Small intestine (tissue), 7 donors: ENCODE data around the gene RHO. TPM values are rescaled to one million over a fixed set of nuclear protein-coding genes. Genes with fewer than 3 reads are reported as not detected.

Experiments
- DNase-seq, 2 donors: peaks; one replicate each; pipeline versions ENCODE4 v3.0.0 to v3.0.0-alpha.2; 2013
- FAIRE-seq: peaks from 2 replicates; lab custom pipeline; 2012; peaks lifted over from hg19 to GRCh38; lab: Jason Lieb, UNC
- H3K27ac ChIP-seq, 3 donors: one replicate each; pipeline ENCODE4 v1.5.1; 2013; ENCODE audit warnings: low read length in 2 of 3, mild to moderate bottlenecking in 2 of 3, control low read depth in 1 of 3, inconsistent platforms in 1 of 3, low read depth in 1 of 3, moderate library complexity in 1 of 3
- H3K27me3 ChIP-seq, 3 donors: one replicate each; pipeline ENCODE4 v1.6.1; 2013; ENCODE audit warnings: low read length in 3 of 3, inconsistent platforms in 1 of 3; ENCODE audit not compliant: control insufficient read depth in 3 of 3, insufficient read depth in 3 of 3
- H3K36me3 ChIP-seq, 3 donors: one replicate each; pipeline ENCODE4 v1.6.1; 2013; ENCODE audit warnings: low read length in 3 of 3, inconsistent platforms in 1 of 3, low read depth in 1 of 3, mild to moderate bottlenecking in 1 of 3, moderate library complexity in 1 of 3; ENCODE audit not compliant: control insufficient read depth in 3 of 3, insufficient read depth in 2 of 3
- H3K4me1 ChIP-seq, 3 donors: one replicate each; pipeline ENCODE4 v1.6.1; 2013; ENCODE audit warnings: low read length in 2 of 3, inconsistent platforms in 1 of 3, low read depth in 1 of 3, mild to moderate bottlenecking in 1 of 3, moderate library complexity in 1 of 3; ENCODE audit not compliant: control insufficient read depth in 3 of 3, insufficient read depth in 2 of 3
- H3K4me3 ChIP-seq, 3 donors: one replicate each; pipeline ENCODE4 v1.5.1; 2013; ENCODE audit warnings: low read length in 3 of 3, control low read depth in 1 of 3, inconsistent platforms in 1 of 3, low read depth in 1 of 3, mild to moderate bottlenecking in 1 of 3, moderate library complexity in 1 of 3
- H3K9me3 ChIP-seq, 2 donors: one replicate each; pipeline ENCODE4 v1.6.1; 2013; ENCODE audit warnings: low read depth in 1 of 2, low read length in 1 of 2; ENCODE audit not compliant: control insufficient read depth in 2 of 2, insufficient read depth in 1 of 2
- WGBS, 3 donors: extraction: QIAGEN DNeasy Blood & Tissue Kit; methylation state at CpG; one replicate each; pipeline ENCODE4 v1.1.7; 2013; 5-methylcytosine and 5-hydroxymethylcytosine counted together
- polyA plus RNA-seq, 4 donors: library from polyadenylated mRNA; stranded (reverse) in 3 of 4; unstranded in 1 of 4; fragments of 200-250 nt in 3 of 4; fragments of 120-200 nt in 1 of 4; gene quantifications; one replicate each; pipeline versions ENCODE4 v1.2.1 to v1.2.3, GENCODE V29; 2013
- donor health status: healthy with polysubstance abuse.
- donor health status: control.
- donor health status: control.
- donor health status: Bipolar disorder and iron deficiency.
- donor health status: healthy.

Gene RHO
- polyA plus RNA-seq, 4 donors: 0.01 TPM; not detected in 3

- DNase-seq: no peak
- Histone ChIP-seq H3K27ac (peak overlapping the region in 1 of 3 donors; percentile 28), H3K4me1 (peaks cover 0 to 27% (median 0%) of the 10 kb centered on the region in 3 donors), H3K27me3 (no peaks in the 10 kb centered on the region), H3K9me3 (no peaks in the 10 kb centered on the region), H3K36me3 (peaks cover 0 to 68% (median 0%) of the 10 kb centered on the region in 3 donors), H3K4me3 (no peak overlapping the region)
- 62 to 68% (median 66%) methylated on average over 11 of the region's 11 CpGs for WGBS, 3 donors
- no peak for FAIRE-seq
Observed at GRCh38 chr3:129558772-129559564, 30.5 kb downstream of the RHO start.

GRCh38 chr3:129559565-129560079 is 31.2 kb downstream of the RHO start:
- Histone ChIP-seq H3K4me1 (peaks cover 0 to 27% (median 0%) of the 10 kb centered on the region in 3 donors), H3K36me3 (peaks cover 0 to 73% (median 0%) of the 10 kb centered on the region in 3 donors), H3K4me3 (no peak overlapping the region), H3K9me3 (no peaks in the 10 kb centered on the region), H3K27me3 (no peaks in the 10 kb centered on the region), H3K27ac (peak overlapping the region in 2 of 3 donors; percentile 14 to 84)
- 78 to 87% (median 85%) methylated on average over 20 of the region's 20 CpGs for WGBS, 3 donors
- FAIRE-seq (no peak), DNase-seq (no peak)

DNA sequence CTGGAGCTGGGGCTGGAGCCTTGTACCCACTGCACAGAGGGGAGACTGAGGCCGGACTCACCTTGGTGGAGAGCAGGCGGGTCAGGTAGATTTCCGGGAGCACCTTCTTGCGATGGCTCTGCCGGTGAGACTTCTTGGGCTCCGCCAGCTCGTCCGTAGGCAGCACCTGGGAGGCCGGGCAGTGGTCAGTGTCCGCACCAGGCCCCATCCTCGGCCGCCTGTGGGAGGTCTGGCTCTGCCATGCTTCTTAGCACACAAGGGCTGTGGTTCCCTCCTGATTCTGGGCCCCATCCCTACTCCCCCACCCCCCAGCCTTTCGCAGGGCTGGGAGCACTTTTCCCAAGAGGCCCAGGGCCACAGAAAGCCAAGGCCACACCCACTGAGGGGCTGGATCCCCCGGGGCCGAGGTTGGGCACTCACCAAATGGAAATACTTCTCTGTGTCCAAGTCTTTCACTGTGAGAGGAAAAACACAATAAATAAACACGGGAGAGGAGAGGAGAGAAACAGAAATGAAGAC is 31.9 kb downstream of the RHO start:
- Histone ChIP-seq H3K36me3 (peaks cover 0 to 73% (median 0%) of the 10 kb centered on the region in 3 donors), H3K27me3 (no peaks in the 10 kb centered on the region), H3K4me1 (peaks cover 0 to 27% (median 0%) of the 10 kb centered on the region in 3 donors), H3K9me3 (no peaks in the 10 kb centered on the region), H3K27ac (peak overlapping the region in 2 of 3 donors; percentile 14 to 84), H3K4me3 (no peak overlapping the region)
- FAIRE-seq (no peak), DNase-seq (peak in 1 of 2 donors; percentile 30)
- 68 to 77% (median 76%) methylated on average over 16 of the region's 16 CpGs for WGBS, 3 donors

DNA sequence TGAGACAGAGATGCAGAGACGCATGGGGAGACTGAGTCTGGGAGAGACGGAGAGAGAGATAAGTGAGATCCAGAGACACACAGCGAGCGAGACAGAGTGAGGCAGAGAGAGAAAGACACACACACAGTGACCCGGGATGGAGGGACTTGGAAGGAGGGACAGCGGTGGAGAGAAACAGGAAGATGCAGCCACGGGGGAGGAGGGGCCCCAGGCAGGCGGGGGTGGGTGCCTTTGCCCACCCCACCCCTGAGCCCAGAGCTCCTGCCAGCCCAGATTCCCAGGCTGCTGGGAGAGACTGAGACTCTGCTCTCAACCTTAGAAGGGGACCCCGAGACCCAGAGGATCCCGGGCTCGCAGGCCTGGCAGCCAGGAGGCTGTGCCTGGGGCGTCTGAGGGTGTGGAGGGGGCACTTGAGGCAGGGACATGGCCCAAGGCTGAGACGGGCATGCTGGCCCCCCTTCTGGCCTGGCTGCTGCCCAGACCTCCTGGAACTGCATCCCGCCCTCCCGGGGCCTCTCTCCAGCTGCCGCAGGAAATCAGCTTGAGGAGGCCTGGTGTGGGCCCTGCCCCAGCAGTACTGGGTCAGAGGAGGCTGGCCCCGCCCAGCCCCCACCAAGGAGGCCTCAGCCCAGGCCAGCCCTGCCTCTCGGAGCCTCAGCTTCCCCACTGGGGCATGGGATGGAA is 32.6 kb downstream of the RHO start:
- FAIRE-seq (no peak), DNase-seq (peak in 1 of 2 donors; percentile 55)
- Histone ChIP-seq H3K4me3 (no peak overlapping the region), H3K4me1 (peaks cover 0 to 27% (median 0%) of the 10 kb centered on the region in 3 donors), H3K36me3 (peaks cover 0 to 73% (median 0%) of the 10 kb centered on the region in 3 donors), H3K27me3 (no peaks in the 10 kb centered on the region), H3K9me3 (no peaks in the 10 kb centered on the region), H3K27ac (peak overlapping the region in 2 of 3 donors; percentile 36 to 84)
- 42 to 55% (median 52%) methylated on average over 15 to 18 of the region's 18 CpGs for WGBS, 3 donors

GRCh38 chr3:129561619-129562248 is 33.3 kb downstream of the RHO start:
- no peak for FAIRE-seq
- no peaks in the 10 kb centered on the region for H3K9me3 ChIP-seq
- peaks cover 0 to 71% (median 0%) of the 10 kb centered on the region in 3 donors for H3K36me3 ChIP-seq
- no peak overlapping the region for H3K4me3 ChIP-seq
- WGBS, 3 donors: 80 to 96% (median 92%) methylated on average over 18 of the region's 18 CpGs
- peaks cover 0 to 27% (median 0%) of the 10 kb centered on the region in 3 donors for H3K4me1 ChIP-seq
- no peak for DNase-seq
- H3K27me3 ChIP-seq: no peaks in the 10 kb centered on the region
- peak overlapping the region in 2 of 3 donors; percentile 28 to 84 for H3K27ac ChIP-seq

DNA sequence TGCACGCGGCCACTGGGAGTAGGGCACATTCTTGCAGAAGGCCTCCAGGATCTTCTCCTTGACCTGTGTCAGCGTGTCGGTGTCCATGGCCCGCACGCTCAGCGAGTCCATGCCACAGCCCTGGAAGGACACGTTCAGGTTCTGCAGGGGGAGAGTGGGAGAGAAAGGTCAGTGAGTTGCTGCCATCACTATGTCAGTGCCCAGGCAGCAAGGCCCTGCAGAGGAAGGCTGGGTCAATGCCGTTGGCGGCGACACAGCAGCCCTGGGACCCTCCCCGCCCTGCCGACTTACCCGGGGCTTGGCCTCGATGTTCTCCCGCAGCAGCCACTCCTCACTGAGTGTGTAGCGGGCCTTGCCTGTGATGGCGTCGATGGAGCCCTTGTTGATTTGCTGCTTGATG is 34.4 kb downstream of the RHO start:
- Histone ChIP-seq H3K27me3 (no peaks in the 10 kb centered on the region), H3K27ac (no peak overlapping the region), H3K4me3 (no peak overlapping the region), H3K36me3 (peaks cover 0 to 72% (median 0%) of the 10 kb centered on the region in 3 donors), H3K9me3 (no peaks in the 10 kb centered on the region), H3K4me1 (peaks cover 0 to 27% (median 0%) of the 10 kb centered on the region in 3 donors)
- DNase-seq (no peak), FAIRE-seq (no peak)
- 85 to 92% (median 88%) methylated on average over 16 to 19 of the region's 19 CpGs for WGBS, 3 donors

DNA sequence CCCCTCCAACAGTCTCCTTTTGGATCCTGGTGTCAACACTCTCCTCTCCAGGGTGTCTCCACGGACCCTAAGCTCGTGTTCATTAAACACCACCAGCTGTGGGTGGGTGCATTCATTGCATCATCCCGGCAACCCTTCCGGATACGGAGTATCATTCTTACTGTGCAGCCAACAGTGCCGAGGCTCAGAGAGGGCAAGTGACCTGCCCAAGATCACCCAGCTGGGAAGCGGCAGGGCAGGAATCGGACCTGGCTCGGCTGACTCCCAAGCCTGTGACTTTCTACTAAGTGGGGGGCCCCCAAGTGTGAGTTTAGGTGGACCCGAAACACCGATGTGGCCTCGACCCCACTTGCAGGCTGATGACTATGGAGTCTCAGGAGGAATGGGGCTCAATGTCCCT is 34.9 kb downstream of the RHO start:
- H3K4me1 ChIP-seq: peaks cover 0 to 27% (median 0%) of the 10 kb centered on the region in 3 donors
- H3K9me3 ChIP-seq: no peaks in the 10 kb centered on the region
- DNase-seq (no peak), FAIRE-seq (no peak)
- H3K27ac ChIP-seq: no peak overlapping the region
- H3K36me3 ChIP-seq: peaks cover 0 to 67% (median 0%) of the 10 kb centered on the region in 3 donors
- 89 to 92% (median 91%) methylated on average over 12 of the region's 12 CpGs for WGBS, 3 donors
- H3K4me3 ChIP-seq: no peak overlapping the region
- no peaks in the 10 kb centered on the region for H3K27me3 ChIP-seq
